Renal cortex interstitium (tissue), 11 donors: Measurements from ENCODE around the gene EFCAB9. TPM values are rescaled to one million over a fixed set of nuclear protein-coding genes. Genes with fewer than 3 reads are reported as not detected.
"Not testable (repeated sequence)": the region's sequence is repeated elsewhere in the genome, so short reads cannot be mapped to it uniquely, and the experiment has no call there.

ENCODE experiments used
- DNase-seq, 11 donors: peaks; one replicate each; pipeline ENCODE4 v3.0.0-alpha.2; 2013; ENCODE audit warnings: low read depth in 9 of 11, low spot score in 4 of 11; ENCODE audit errors: extremely low read depth in 1 of 11
- polyA plus RNA-seq, 3 donors: library from polyadenylated mRNA; unstranded; fragments of 120-200 nt; gene quantifications; one replicate each; pipeline ENCODE4 v1.2.1, GENCODE V29; 2013; ENCODE audit not compliant: insufficient read length in 3 of 3

The EFCAB9 gene
- polyA plus RNA-seq, 3 donors = not detected

DNA sequence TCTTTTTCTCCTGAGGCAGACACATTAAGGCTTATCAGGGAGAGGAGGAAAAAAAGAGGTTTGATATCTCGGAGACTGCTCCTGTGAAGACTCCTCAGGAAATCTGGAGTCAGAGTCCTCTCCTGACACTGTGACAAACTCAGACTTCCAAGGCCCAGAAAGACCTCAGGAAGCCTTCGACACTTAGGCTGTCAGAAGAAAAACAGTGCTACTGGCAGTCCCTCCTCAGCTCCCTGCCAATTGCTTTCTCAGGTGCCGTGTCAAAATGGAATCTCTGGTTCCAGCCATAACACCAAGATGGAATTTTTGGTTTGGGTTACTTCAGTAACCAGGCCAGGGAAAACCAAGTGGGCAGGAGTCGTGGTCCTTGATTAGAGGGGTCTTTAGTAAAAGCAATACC lies 10.1 kb upstream of the EFCAB9 start:
- DNase-seq = no peak

GRCh38 chr5:172185096-172185461 lies 8.9 kb upstream of the EFCAB9 start:
- DNase-seq = no peak

DNA sequence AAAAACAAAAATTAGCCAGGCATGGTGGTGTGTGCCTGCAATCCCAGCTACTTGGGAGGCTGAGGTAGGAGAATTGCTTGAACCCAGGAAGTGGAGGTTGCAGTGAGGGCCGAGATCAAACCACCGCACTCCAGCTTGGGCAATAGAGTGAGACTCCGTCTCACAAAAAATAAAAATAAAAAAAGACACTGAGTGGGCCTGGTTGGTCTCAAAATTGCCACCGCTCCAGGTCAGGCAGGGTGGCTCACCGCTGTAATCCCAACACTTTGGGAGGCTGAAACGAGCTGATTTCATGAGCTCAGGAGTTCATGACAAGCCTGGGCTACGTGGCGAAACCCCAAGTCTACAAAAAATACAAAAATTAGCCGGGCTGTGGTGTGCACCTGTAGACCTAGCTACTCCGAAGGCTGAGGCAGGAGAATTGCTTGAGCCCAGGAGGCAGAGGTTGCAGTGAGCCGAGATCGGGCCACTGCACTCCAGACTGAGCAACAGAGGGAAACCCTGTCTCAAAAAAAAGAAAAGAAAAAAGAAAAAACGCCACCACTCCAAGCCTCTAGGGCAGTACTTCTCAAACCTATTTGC lies 7.8 kb upstream of the EFCAB9 start:
- no peak for DNase-seq

- peak in 1 of 11 donors; percentile 12 for DNase-seq
These were observed 6.6 kb upstream of the EFCAB9 start for GRCh38 chr5:172187118-172188032.

DNA sequence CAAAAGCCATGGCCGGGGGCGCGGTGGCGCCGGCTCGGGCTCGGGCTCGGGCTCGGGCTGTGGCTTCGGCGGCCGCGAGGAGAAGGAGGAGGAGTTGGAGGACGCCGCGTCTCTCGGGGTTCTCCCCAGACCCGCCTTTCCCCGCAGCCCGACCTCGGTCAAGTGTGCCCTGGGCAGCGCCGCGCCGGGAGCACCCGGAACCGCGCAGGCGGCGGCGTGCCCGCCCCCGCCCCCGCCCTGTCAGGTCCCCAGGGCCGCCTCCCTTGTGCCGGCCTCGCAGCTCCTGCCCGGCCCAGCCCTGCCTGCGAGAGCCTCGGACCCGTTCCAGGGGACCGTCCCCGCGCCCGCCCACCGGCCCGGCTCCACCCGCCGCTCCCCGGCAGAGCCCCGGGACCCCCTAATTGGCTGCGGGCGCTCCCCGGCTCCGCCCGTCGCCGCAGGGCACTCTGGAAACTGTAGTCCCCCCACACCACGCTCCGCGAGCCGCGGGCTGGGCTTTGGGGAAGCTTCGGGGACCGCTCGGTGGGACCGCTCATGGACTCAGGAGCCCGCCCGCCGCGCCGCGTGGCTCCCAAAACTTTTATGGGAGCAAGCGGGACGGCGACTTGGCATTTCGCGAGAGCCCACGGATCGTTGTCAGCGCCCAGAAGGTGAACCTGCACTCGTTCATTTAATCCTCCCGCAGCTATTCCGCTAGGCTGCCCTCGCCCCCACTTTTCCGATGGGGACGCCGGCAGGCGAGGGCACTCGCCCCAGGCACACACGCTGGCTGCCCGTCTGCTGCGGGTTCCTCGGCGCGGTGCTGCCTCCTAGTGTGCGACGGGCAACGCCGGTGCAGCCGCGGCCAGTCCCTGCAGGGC lies 5.7 kb upstream of the EFCAB9 start, which contains the start of gene STK10:
Gene STK10, minus strand, starts transcription at position 192 of the 860 bp plus-strand sequence. Its CDS starts 182 bp downstream, at position 10.
- DNase-seq = peak in 10 of 11 donors; percentile 60 to 86 (median 80)

DNA sequence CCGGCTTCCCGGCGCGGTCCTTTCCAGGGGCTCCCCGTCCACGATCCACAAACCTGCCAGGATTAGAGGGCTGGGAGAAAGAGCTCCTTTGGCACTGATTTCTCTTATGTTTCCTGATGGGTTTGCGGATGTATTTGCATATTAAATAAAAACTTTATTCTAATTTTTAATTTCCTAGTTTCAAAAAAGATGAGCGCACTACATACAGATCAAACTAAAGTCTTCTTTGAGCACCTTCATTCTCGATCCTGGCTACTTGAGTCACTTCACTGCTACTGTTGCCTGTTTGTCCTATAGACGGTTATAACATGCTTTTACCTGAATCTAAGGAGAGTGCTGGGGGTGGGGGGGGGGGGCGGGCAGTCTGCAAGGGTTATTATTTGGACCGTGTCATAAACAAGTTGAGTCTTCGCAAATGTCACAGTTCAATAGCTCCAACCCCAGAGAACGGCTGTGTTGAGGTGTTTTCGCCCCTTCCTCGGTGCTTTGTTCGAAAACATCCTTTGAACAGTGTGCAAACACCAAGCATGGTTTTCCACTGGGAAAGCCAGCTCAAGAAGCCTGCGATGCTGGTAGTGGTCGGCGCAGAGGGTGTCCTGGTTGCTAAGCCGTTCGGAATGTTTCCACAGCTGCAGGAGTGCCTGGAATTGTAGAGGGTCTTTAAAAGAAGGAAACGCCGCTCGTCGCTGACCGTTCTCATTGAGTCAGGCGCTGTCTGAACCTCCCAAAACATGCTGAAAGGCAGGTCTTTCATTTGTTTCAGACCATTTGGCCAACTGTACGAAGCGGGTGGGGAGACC lies 4.9 kb upstream of the EFCAB9 start:
- DNase-seq = peak in 1 of 11 donors; percentile 16

DNA sequence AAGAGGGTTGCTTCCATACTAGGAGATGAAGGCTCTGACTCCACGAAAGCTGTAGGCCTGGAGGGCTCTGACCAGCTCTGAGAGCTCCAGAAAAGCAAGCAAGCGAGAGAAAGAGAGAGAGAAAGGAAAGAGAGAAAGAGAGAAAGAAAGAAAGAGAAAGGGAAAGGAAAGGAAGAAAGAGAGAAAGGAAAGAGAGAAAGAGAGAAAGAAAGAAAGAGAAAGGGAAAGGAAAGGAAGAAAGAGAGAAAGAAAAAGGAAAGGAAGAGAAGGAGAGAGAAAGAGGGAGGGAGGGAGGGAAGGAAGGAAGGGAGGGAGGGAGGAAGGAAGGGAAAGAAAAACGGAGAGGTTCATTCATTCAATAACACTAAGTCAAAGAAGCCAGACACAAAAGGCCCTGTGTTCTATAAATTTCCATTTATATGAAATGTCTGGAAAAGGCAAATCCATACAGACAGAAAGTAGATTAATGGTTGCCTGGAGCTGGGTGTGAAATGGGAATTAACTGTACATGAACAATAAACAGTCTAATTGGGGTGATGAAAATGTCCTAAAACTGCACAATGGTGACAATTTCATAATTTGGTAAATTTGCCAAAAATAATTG lies 4.2 kb upstream of the EFCAB9 start:
- DNase-seq = no peak

GRCh38 chr5:172194985-172195774 lies 1.2 kb downstream of the EFCAB9 start:
- no peak for DNase-seq

GRCh38 chr5:172197775-172198174 lies 3.8 kb downstream of the EFCAB9 start:
- not testable (repeated sequence) for DNase-seq

DNA sequence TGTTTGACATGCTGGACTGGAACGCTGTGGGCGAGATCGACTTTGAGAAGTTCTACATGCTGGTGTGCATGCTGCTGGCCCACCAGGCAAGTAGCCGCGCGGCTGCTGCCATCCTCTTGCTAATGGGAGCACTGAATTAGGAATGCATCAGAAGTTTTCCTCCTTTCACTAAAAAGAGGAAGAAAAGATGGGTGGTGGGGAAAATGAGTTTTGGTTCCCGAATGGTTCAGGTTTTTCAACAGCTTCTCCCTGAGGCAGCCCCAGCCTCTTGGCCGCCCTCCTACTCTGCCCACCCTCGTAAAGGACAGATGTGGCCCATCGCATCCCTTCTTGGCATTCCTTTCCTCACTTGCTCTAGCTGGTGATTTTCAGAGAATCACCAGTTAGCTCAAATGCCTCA lies 5.5 kb downstream of the EFCAB9 start:
- DNase-seq = no peak

DNA sequence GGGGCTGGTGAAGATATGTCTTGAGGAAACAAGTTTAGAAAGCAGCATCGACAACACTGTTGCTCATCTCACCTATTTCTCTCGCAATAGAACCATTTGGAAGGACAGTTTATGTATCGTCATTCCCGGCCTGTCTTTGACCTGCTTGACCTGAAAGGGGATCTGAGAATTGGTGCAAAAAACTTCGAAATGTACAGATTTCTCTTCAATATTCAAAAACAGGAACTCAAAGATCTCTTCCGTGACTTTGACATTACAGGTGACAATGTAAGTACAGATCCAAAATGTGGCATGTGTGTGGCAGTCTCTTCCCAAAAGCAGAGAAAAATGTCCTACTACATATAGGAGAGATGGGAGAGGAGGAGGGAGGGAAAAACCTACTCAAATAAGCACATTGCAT lies 6.5 kb downstream of the EFCAB9 start:
- DNase-seq = no peak

DNA sequence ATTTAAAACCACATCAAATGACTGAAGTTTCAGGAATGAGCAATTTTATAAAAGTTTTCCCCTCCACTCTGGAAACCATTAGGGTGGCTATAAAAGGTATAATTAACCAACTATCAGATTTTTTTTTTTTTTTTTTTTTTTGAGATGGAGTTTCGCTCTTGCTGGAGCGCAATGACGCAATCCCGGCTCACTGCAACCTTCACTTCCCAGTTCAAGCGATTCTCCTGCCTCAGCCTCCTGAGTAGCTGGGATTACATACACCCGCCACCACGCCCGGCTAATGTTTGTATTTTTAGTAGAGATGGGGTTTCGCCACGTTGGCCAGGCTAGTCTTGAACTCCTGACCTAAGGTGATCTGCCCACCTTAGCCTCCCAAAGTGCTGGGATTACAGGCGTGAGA lies 12.0 kb downstream of the EFCAB9 start:
- not testable (repeated sequence) for DNase-seq

- no peak for DNase-seq
These were observed 13.5 kb downstream of the EFCAB9 start for GRCh38 chr5:172207511-172207910.

- no peak for DNase-seq
These were observed 15.7 kb downstream of the EFCAB9 start for GRCh38 chr5:172209714-172210113.

- no peak for DNase-seq
These were observed 17.7 kb downstream of the EFCAB9 start for GRCh38 chr5:172211676-172212075.

GRCh38 chr5:172213126-172213525 lies 19.2 kb downstream of the EFCAB9 start:
- DNase-seq = no peak

DNA sequence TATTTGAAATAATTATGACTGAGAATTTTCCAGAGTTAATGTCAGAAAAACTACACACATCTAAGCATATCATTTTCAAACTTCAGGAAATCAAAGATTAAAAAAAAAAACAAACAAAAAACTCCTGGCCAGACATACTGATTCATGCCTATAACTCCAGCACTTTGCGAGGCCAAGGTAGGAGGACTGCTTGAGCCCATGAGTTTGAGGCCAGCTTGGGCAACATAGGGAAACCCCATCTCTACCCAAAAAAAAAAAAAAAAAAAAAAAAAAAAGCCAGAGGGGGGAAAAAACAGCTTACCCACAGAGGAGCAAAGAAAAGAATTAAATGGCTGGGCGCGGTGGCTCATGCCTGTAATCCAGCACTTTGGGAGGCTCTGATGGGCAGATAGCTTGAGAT lies 22.4 kb downstream of the EFCAB9 start:
- DNase-seq = no peak

- no peak for DNase-seq
These were observed 25.3 kb downstream of the EFCAB9 start for GRCh38 chr5:172219296-172219695.
